ENCODE measurements around the gene TCF7L2. TPM values are rescaled to one million over a fixed set of nuclear protein-coding genes. Genes with fewer than 3 reads are reported as not detected.

The TCF7L2 gene
- total RNA-seq, 3 donors from 2014 or later = 33.1 to 44.2 (median 34.1) TPM

- Histone ChIP-seq H3K27ac (peak overlapping the region; percentile 87 to 88), H3K4me1 (peaks cover 8 to 25% of the 10 kb centered on the region in 2 donors), H3K36me3 (no peaks in the 10 kb centered on the region), H3K9me3 (no peaks in the 10 kb centered on the region), H3K4me3 (peak overlapping the region in 2 of 3 donors; percentile 25 to 56), H3K27me3 (no peaks in the 10 kb centered on the region)
- intact Hi-C loops (cut with DNase I; ENCODE audit: low total_unique reads) = no loop called here
- DNase-seq (ENCODE audit: low spot score in 2 of 2) = no peak
- TF ChIP-seq POLR2AphosphoS5 (IDR thresholded peaks at IDR 0.05) (no peak), CTCF (IDR thresholded peaks at IDR 0.05) (no peak), POLR2A (IDR thresholded peaks at IDR 0.05) (no peak)
Observed at GRCh38 chr10:113059371-113059780, 109.3 kb downstream of the TCF7L2 start.

GRCh38 chr10:113060201-113061053 is 110.4 kb downstream of the TCF7L2 start:
- Histone ChIP-seq H3K4me1 (peaks cover 8 to 32% of the 10 kb centered on the region in 2 donors), H3K9me3 (no peaks in the 10 kb centered on the region), H3K4me3 (peak overlapping the region in 2 of 3 donors; percentile 5 to 56), H3K36me3 (no peaks in the 10 kb centered on the region), H3K27ac (peak overlapping the region; percentile 87 to 88), H3K27me3 (no peaks in the 10 kb centered on the region)
- no peak for TF ChIP-seq CTCF (IDR thresholded peaks at IDR 0.05)
- no peak for TF ChIP-seq POLR2A (IDR thresholded peaks at IDR 0.05)
- TF ChIP-seq POLR2AphosphoS5 (IDR thresholded peaks at IDR 0.05) = peak in 1 of 3 donors; percentile 37
- no peak for DNase-seq (ENCODE audit: low spot score in 2 of 2)
- intact Hi-C loops (cut with DNase I; ENCODE audit: low total_unique reads) = no loop called here

DNA sequence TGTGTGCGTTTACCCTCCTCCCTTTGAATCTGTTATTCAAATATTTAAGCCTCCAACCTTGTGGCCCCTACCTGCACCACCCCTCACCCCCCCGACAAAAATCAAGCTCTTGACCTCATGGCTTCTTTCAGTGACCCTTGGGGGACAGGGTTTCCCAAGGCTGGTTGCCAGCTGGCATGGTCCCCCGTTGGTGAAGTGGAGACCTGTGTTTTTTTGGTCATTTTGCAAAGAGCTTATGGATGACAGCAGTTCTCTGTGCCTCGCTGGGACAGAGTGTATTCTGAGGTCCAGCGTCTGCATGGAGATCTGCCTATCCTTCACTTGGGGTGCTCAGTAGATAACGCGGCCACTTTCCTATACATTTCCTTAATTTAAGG is 111.0 kb downstream of the TCF7L2 start:
- no peaks in the 10 kb centered on the region for H3K27me3 ChIP-seq
- H3K27ac ChIP-seq = peak overlapping the region; percentile 87 to 88
- no peaks in the 10 kb centered on the region for H3K9me3 ChIP-seq
- peaks cover 8 to 32% of the 10 kb centered on the region in 2 donors for H3K4me1 ChIP-seq
- peak overlapping the region in 1 of 3 donors; percentile 56 for H3K4me3 ChIP-seq
- H3K36me3 ChIP-seq = no peaks in the 10 kb centered on the region
- TF ChIP-seq CTCF (IDR thresholded peaks at IDR 0.05) = no peak
- no peak for TF ChIP-seq POLR2A (IDR thresholded peaks at IDR 0.05)
- no peak for TF ChIP-seq POLR2AphosphoS5 (IDR thresholded peaks at IDR 0.05)
- DNase-seq (ENCODE audit: low spot score in 2 of 2) = no peak
- intact Hi-C loops (cut with DNase I; ENCODE audit: low total_unique reads) = no loop called here

DNA sequence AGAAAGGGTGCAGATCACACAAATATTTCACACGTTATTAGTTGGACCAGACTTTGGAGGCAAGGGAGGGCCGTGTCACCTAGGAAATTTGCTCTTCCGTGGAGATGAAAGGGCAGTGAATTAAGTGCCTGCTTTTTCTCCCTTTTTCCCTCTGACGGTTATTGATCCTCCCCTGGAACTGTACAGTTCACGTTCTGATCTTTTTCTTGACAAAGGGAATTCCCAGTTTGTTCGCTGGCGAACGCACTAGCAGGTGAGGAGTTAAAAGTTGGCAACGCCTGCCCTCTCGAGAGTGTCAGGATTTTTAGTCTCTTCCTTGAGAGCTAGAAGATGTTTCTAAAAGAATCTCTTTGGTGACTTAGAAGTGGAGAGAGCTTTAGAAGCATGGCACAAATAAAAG is 111.5 kb downstream of the TCF7L2 start:
- Histone ChIP-seq H3K4me1 (peaks cover 8 to 32% of the 10 kb centered on the region in 2 donors), H3K4me3 (no peak overlapping the region), H3K36me3 (no peaks in the 10 kb centered on the region), H3K27ac (peak overlapping the region; percentile 87 to 88), H3K27me3 (no peaks in the 10 kb centered on the region), H3K9me3 (no peaks in the 10 kb centered on the region)
- intact Hi-C loops (cut with DNase I; ENCODE audit: low total_unique reads) = no loop called here
- TF ChIP-seq POLR2A (IDR thresholded peaks at IDR 0.05) (no peak), POLR2AphosphoS5 (IDR thresholded peaks at IDR 0.05) (no peak), CTCF (IDR thresholded peaks at IDR 0.05) (no peak)
- no peak for DNase-seq (ENCODE audit: low spot score in 2 of 2)
